HEK293T (cell line): ENCODE results near the gene GLDN.

Experiments
- CTBP1 ChIP-seq: fragments of 450-650 bp; IDR thresholded peaks from 2 replicates; pipeline ENCODE4 v1.6.1; 2016; ENCODE audit warnings: borderline replicate concordance
- ELF4 ChIP-seq: fragments of 450-650 bp; IDR thresholded peaks from 2 replicates; pipeline ENCODE4 v1.6.1; 2017; ENCODE audit warnings: antibody characterized with exemption
- FOXK2 ChIP-seq: fragments of 450-650 bp; IDR thresholded peaks from 2 replicates; pipeline ENCODE4 v1.6.1; 2016; ENCODE audit warnings: mild to moderate bottlenecking
- FOXM1 ChIP-seq: fragments of 450-650 bp; IDR thresholded peaks from 2 replicates; pipeline ENCODE4 v1.6.1; 2017; ENCODE audit warnings: mild to moderate bottlenecking, borderline replicate concordance
- L3MBTL2 ChIP-seq: fragments of 450-650 bp; conservative IDR thresholded peaks from 2 replicates; pipeline ENCODE4 v1.6.1; 2016; ENCODE audit warnings: mild to moderate bottlenecking
- NFRKB ChIP-seq: fragments of 450-650 bp; IDR thresholded peaks from 2 replicates; pipeline ENCODE4 v1.6.1; 2016; ENCODE audit warnings: mild to moderate bottlenecking, moderate library complexity
- SP1 ChIP-seq: fragments of 450-650 bp; IDR thresholded peaks from 2 replicates; pipeline ENCODE4 v1.6.1; 2017
- TARDBP ChIP-seq: fragments of 450-650 bp; IDR thresholded peaks from 2 replicates; pipeline ENCODE4 v1.6.1; 2016
- ZNF384 ChIP-seq: fragments of 450-650 bp; IDR thresholded peaks from 2 replicates; pipeline ENCODE4 v1.6.1; 2016

DNA sequence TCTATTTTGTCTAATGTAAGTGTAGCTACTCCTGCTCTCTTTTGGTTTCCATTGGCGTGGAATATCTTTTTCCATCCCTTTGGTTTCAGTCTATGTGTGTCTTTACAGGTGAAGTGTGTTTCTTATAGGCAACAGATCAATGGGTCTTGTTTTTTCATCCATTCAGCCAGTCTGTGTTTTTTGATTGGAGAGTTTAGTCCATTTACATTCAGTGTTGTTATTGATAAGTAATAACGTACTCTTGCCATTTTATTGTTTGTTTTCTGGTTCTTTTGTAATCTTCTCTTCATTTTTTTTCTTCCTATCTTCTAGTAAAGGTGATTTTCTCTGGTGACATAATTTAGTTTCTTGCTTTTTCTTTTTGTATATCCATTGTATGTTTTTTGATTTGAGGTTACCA is 97.1 kb downstream of the GLDN start:
- TF ChIP-seq SP1 (no peak), TARDBP (no peak), CTBP1 (no peak), L3MBTL2 (no peak), FOXK2 (no peak), NFRKB (no peak), FOXM1 (no peak), ZNF384 (no peak), ELF4 (no peak)
